HG03457 (cell line): ENCODE data around the gene GAPVD1.

Experiments used
- ATAC-seq: cut with Tn5 transposase; IDR thresholded peaks from one replicate; pipeline ENCODE4 v1.9.1; 2021; ENCODE audit warnings: moderate number of reproducible peaks; ENCODE audit not compliant: unreplicated experiment

Gene GAPVD1

GRCh38 chr9:125400725-125401716 lies 139.4 kb downstream of the GAPVD1 start:
- ATAC-seq = no peak

DNA sequence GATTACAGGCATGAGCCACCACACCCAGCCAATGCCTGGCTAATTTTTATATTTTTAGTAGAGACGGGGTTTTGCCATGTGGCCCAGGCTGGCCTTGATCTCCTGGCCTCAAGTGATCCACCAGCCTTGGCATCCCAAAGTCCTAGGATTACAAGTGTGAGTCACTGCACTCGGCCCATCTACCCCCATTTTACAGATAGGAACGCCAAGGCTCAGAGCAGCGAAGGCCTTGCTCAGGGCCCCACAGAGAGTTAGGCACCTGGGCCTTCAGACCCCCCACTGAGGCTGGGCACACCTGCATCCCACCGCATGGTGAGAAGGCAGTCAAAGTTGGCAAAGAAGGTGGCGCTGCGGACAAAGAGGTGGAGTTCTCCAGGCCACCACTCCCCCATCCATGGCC lies 143.1 kb downstream of the GAPVD1 start:
- ATAC-seq = no peak

DNA sequence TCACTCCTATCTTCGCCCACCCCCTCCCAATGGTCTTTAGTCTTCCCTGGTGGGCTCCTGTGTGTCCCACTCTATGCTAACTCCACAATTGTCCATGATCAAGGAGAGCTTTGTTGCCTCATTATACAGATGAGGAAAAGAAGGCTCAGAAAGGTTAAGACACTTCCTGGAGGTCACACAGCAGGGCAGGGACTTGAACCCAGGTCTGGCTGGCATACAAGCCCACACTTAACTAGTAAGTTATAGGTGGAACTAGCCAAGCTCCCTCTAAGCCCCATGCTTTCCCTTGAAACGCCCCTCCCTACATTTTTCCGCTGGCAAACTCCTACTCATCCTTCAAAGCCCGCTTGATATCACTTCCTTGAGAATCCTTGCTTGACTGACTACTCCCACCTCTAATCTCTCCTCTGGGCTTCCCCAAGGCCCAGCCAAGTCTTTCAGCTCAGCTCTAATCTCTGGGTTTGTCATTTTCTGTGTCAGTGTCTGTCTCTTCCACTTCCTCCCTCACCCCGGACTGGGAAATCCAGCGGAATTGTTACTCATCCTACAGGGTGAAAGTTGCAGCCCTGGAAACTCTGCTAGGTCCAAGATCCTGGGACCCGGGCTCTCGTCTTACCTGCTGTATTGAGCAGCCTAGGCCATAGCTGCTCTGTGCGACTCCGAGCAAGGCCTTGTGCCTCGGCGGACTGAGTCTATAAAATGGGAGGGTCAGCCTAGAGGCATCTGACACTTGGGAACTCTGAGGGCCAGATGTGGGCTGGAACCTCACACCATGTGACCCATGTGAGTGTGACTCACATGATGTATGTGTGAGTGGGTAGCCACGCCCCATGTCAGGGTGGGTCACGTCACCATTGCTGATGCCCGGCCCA lies 144.5 kb downstream of the GAPVD1 start:
- ATAC-seq = no peak

- no peak for ATAC-seq
These were observed 145.1 kb downstream of the GAPVD1 start for GRCh38 chr9:125406810-125407087.

- ATAC-seq = no peak
These were observed 145.9 kb downstream of the GAPVD1 start for GRCh38 chr9:125407432-125407973.

- ATAC-seq = no peak
These were observed 146.6 kb downstream of the GAPVD1 start for GRCh38 chr9:125407974-125408900.

- ATAC-seq = no peak
These were observed 147.6 kb downstream of the GAPVD1 start for GRCh38 chr9:125409217-125409636.

- no peak for ATAC-seq
These were observed 148.3 kb downstream of the GAPVD1 start for GRCh38 chr9:125409637-125410521.

DNA sequence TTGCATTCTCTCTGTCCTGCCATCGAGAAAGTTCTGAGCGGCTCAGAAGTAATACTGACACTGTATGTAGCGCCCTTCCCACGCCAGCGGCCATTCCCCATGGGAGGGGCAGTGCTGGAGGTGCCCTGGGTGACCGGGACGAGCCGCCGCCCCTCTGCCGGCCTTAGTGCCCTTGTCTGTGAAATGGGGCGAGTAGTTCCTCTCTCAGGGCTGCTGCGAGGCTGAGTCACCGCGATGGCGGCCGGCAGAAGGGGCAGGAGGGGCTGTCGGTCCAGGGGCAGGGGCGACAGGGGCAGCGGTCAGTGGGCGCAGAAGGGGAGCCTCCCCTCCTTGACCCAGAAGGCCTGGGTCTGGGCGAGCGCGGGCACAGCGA lies 148.9 kb downstream of the GAPVD1 start:
- ATAC-seq = no peak

- ATAC-seq = no peak
These were observed 149.6 kb downstream of the GAPVD1 start for GRCh38 chr9:125411171-125411756.

GRCh38 chr9:125412166-125412565 lies 150.5 kb downstream of the GAPVD1 start:
- no peak for ATAC-seq

DNA sequence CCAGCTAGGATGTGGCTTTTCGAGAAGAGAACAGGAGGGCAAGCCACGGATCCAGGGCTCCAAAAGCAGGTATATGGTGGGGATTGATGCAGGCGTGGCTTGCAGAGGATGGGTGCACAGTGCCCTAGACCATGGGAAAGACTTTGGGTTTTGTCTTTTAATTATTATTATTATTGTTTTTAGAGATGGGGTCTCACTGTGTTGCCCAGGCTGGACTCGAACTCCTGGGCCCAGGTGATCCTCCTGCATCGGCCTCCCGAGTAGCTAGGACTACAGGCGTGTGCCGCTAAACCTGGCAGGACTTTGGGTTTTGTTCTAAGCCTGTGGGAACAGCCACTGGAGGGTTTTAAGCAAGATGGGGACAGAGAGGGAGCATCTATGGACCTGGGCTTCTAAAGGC lies 152.0 kb downstream of the GAPVD1 start:
- ATAC-seq = no peak

GRCh38 chr9:125415583-125416460 lies 154.2 kb downstream of the GAPVD1 start:
- ATAC-seq = no peak

GRCh38 chr9:125416517-125416916 lies 154.9 kb downstream of the GAPVD1 start:
- ATAC-seq = no peak
